CD4-positive, alpha-beta T cell treated with Interleukin-21 for 1 hour (primary cell): ENCODE results near the gene GPR18.
"Not testable (repeated sequence)": the region's sequence is repeated elsewhere in the genome, so short reads cannot be mapped to it uniquely, and the experiment has no call there.

ENCODE experiments used
- DNase-seq: peaks from one replicate; pipeline ENCODE4 v3.0.0-alpha.2; 2020

Gene GPR18

GRCh38 chr13:99265162-99265800 lies 7.1 kb upstream of the GPR18 start:
- no peak for DNase-seq

GRCh38 chr13:99264051-99264450 lies 5.9 kb upstream of the GPR18 start:
- DNase-seq: no peak

- DNase-seq: no peak
Observed at GRCh38 chr13:99263126-99263785, 5.1 kb upstream of the GPR18 start.

- no peak for DNase-seq
Observed at GRCh38 chr13:99261059-99261458, 2.9 kb upstream of the GPR18 start.

- DNase-seq: no peak
Observed at GRCh38 chr13:99260216-99260615, 2.0 kb upstream of the GPR18 start.

- peak; percentile 58 for DNase-seq
Observed at GRCh38 chr13:99258946-99259345, 767 bp upstream of the GPR18 start.

- DNase-seq: no peak
Observed at GRCh38 chr13:99257291-99257690, 888 bp downstream of the GPR18 start.

- DNase-seq: no peak
Observed at GRCh38 chr13:99256709-99257108, 1.5 kb downstream of the GPR18 start.

GRCh38 chr13:99256283-99256682 lies 1.9 kb downstream of the GPR18 start:
- DNase-seq: no peak

- no peak for DNase-seq
Observed at GRCh38 chr13:99255271-99255670, 2.9 kb downstream of the GPR18 start.

- no peak for DNase-seq
Observed at GRCh38 chr13:99254830-99255229, 3.3 kb downstream of the GPR18 start.

- no peak for DNase-seq
Observed at GRCh38 chr13:99251921-99252320, 6.3 kb downstream of the GPR18 start.

GRCh38 chr13:99250982-99251825 lies 7.0 kb downstream of the GPR18 start:
- no peak for DNase-seq

- DNase-seq: not testable (repeated sequence)
Observed at GRCh38 chr13:99249606-99250005, 8.6 kb downstream of the GPR18 start.

- not testable (repeated sequence) for DNase-seq
Observed at GRCh38 chr13:99249178-99249577, 9.0 kb downstream of the GPR18 start.

- DNase-seq: no peak
Observed at GRCh38 chr13:99246100-99246499, 12.1 kb downstream of the GPR18 start.

GRCh38 chr13:99237981-99238662 lies 20.1 kb downstream of the GPR18 start:
- peak; percentile 64 for DNase-seq

- DNase-seq: no peak
Observed at GRCh38 chr13:99231721-99232120, 26.5 kb downstream of the GPR18 start.

GRCh38 chr13:99230991-99231390 lies 27.2 kb downstream of the GPR18 start:
- DNase-seq: no peak

- DNase-seq: not testable (repeated sequence)
Observed at GRCh38 chr13:99230588-99230987, 27.6 kb downstream of the GPR18 start.

GRCh38 chr13:99228737-99229691 lies 29.2 kb downstream of the GPR18 start:
- DNase-seq: peak; percentile 40
